ENCODE data around the gene PLCH1. TPM values are rescaled to one million over a fixed set of nuclear protein-coding genes. Genes with fewer than 3 reads are reported as not detected.
"Not testable (repeated sequence)": the region's sequence is repeated elsewhere in the genome, so short reads cannot be mapped to it uniquely, and the experiment has no call there.

Gene PLCH1
- total RNA-seq, 2 experiments from 2014 or later, result 0.16 to 0.26 TPM

- H3K4me1 Mint-ChIP-seq, result no peaks in the 10 kb centered on the region
- intact Hi-C loops (cut with DNase I, micrococcal nuclease), result no loop called here
- H3K9me3 Mint-ChIP-seq (ENCODE audit: low read depth), result no peaks in the 10 kb centered on the region
- DNase-seq (no peak), ATAC-seq (no peak)
- no peak overlapping the region for H3K27ac Mint-ChIP-seq
- H3K36me3 Mint-ChIP-seq (ENCODE audit: low read depth), result no peaks in the 10 kb centered on the region
- ChIA-PET POLR2A (no interaction called here), CTCF (interaction anchor here (0.6 kb wide), 1 partner anchor 1378 kb away, joined by 4 read pairs; no protein-coding TSS in a partner anchor)
- H3K27me3 Mint-ChIP-seq, result peaks cover 2% of the 10 kb centered on the region
- H3K4me3 Mint-ChIP-seq, result no peak overlapping the region
Observed at GRCh38 chr3:155418407-155418806, 326.5 kb downstream of the PLCH1 start.

GRCh38 chr3:155417119-155417517, 327.8 kb downstream of the PLCH1 start:
- ChIA-PET POLR2A (no interaction called here), CTCF (no interaction called here)
- intact Hi-C loops (cut with DNase I, micrococcal nuclease), result no loop called here
- Mint-ChIP-seq H3K9me3 (ENCODE audit: low read depth) (no peaks in the 10 kb centered on the region), H3K4me1 (no peaks in the 10 kb centered on the region), H3K4me3 (no peak overlapping the region), H3K36me3 (ENCODE audit: low read depth) (no peaks in the 10 kb centered on the region), H3K27ac (no peak overlapping the region), H3K27me3 (no peaks in the 10 kb centered on the region)
- ATAC-seq (no peak), DNase-seq (no peak)

GRCh38 chr3:155416500-155417118, 328.3 kb downstream of the PLCH1 start:
- DNase-seq, result no peak
- Mint-ChIP-seq H3K27ac (no peak overlapping the region), H3K4me1 (no peaks in the 10 kb centered on the region), H3K9me3 (ENCODE audit: low read depth) (no peaks in the 10 kb centered on the region), H3K36me3 (ENCODE audit: low read depth) (no peaks in the 10 kb centered on the region), H3K4me3 (no peak overlapping the region), H3K27me3 (no peaks in the 10 kb centered on the region)
- intact Hi-C loops (cut with DNase I, micrococcal nuclease), result no loop called here
- ChIA-PET POLR2A (no interaction called here), CTCF (interaction anchor here (1.0 to 1.2 kb wide), 2 partner anchors 84 to 278 kb away, joined by 3 read pairs; no protein-coding TSS in a partner anchor)
- no peak for ATAC-seq

GRCh38 chr3:155412904-155413303, 332.0 kb downstream of the PLCH1 start:
- intact Hi-C loops (cut with DNase I, micrococcal nuclease), result no loop called here
- CTCF ChIA-PET, result interaction anchor here (1.1 kb wide), 1 partner anchor 14 kb away, joined by 3 read pairs; no protein-coding TSS in a partner anchor
- no peaks in the 10 kb centered on the region for H3K4me1 Mint-ChIP-seq

GRCh38 chr3:155411500-155412223, 333.2 kb downstream of the PLCH1 start:
- CTCF ChIA-PET, result interaction anchor here (0.7 kb wide), 1 partner anchor 33 kb away, joined by 3 read pairs; no protein-coding TSS in a partner anchor
- ATAC-seq (peak; percentile 44), DNase-seq (peak; percentile 19)

More at GRCh38 chr3:155412904-155413303, 332.0 kb downstream of the PLCH1 start:
- Mint-ChIP-seq H3K4me3 (no peak overlapping the region), H3K36me3 (ENCODE audit: low read depth) (no peaks in the 10 kb centered on the region), H3K27me3 (no peaks in the 10 kb centered on the region), H3K27ac (no peak overlapping the region), H3K9me3 (ENCODE audit: low read depth) (no peaks in the 10 kb centered on the region)
- POLR2A ChIA-PET, result no interaction called here
- DNase-seq (no peak), ATAC-seq (no peak)

GRCh38 chr3:155409336-155409735, 335.5 kb downstream of the PLCH1 start:
- no peaks in the 10 kb centered on the region for H3K4me1 Mint-ChIP-seq
- intact Hi-C loops (cut with DNase I, micrococcal nuclease), result no loop called here

More at GRCh38 chr3:155411500-155412223, 333.2 kb downstream of the PLCH1 start:
- POLR2A ChIA-PET, result no interaction called here
- H3K36me3 Mint-ChIP-seq (ENCODE audit: low read depth), result no peaks in the 10 kb centered on the region
- H3K9me3 Mint-ChIP-seq (ENCODE audit: low read depth), result no peaks in the 10 kb centered on the region
- H3K4me3 Mint-ChIP-seq, result no peak overlapping the region
- intact Hi-C loops (cut with DNase I, micrococcal nuclease), result no loop called here
- H3K27ac Mint-ChIP-seq, result no peak overlapping the region
- H3K27me3 Mint-ChIP-seq, result no peaks in the 10 kb centered on the region
- H3K4me1 Mint-ChIP-seq, result no peaks in the 10 kb centered on the region

GRCh38 chr3:155407971-155408370, 336.9 kb downstream of the PLCH1 start:
- DNase-seq, result no peak
- ChIA-PET POLR2A (no interaction called here), CTCF (interaction anchor here (0.6 kb wide), 1 partner anchor 382 kb away, joined by 3 read pairs; no protein-coding TSS in a partner anchor)
- H3K27ac Mint-ChIP-seq, result no peak overlapping the region
- no peaks in the 10 kb centered on the region for H3K4me1 Mint-ChIP-seq
- no peaks in the 10 kb centered on the region for H3K36me3 Mint-ChIP-seq (ENCODE audit: low read depth)
- intact Hi-C loops (cut with DNase I, micrococcal nuclease), result no loop called here
- no peak for ATAC-seq
- no peak overlapping the region for H3K4me3 Mint-ChIP-seq
- H3K27me3 Mint-ChIP-seq, result no peaks in the 10 kb centered on the region
- no peaks in the 10 kb centered on the region for H3K9me3 Mint-ChIP-seq (ENCODE audit: low read depth)

More at GRCh38 chr3:155409336-155409735, 335.5 kb downstream of the PLCH1 start:
- no peak overlapping the region for H3K4me3 Mint-ChIP-seq
- ATAC-seq (no peak), DNase-seq (no peak)
- POLR2A ChIA-PET, result no interaction called here
- H3K27ac Mint-ChIP-seq, result no peak overlapping the region
- no peaks in the 10 kb centered on the region for H3K36me3 Mint-ChIP-seq (ENCODE audit: low read depth)
- H3K27me3 Mint-ChIP-seq, result no peaks in the 10 kb centered on the region
- CTCF ChIA-PET, result no interaction called here
- no peaks in the 10 kb centered on the region for H3K9me3 Mint-ChIP-seq (ENCODE audit: low read depth)

- intact Hi-C loops (cut with DNase I, micrococcal nuclease), result no loop called here
- no peak overlapping the region for H3K27ac Mint-ChIP-seq
- H3K27me3 Mint-ChIP-seq, result no peaks in the 10 kb centered on the region
- no peaks in the 10 kb centered on the region for H3K9me3 Mint-ChIP-seq (ENCODE audit: low read depth)
- H3K36me3 Mint-ChIP-seq (ENCODE audit: low read depth), result no peaks in the 10 kb centered on the region
- no peaks in the 10 kb centered on the region for H3K4me1 Mint-ChIP-seq
- no peak overlapping the region for H3K4me3 Mint-ChIP-seq
- DNase-seq, result no peak
- CTCF ChIA-PET, result no interaction called here
- POLR2A ChIA-PET, result no interaction called here
- no peak for ATAC-seq
Observed at GRCh38 chr3:155407331-155407730, 337.5 kb downstream of the PLCH1 start.

- Mint-ChIP-seq H3K27me3 (peaks cover 2% of the 10 kb centered on the region), H3K36me3 (ENCODE audit: low read depth) (no peaks in the 10 kb centered on the region), H3K4me3 (no peak overlapping the region), H3K9me3 (ENCODE audit: low read depth) (no peaks in the 10 kb centered on the region), H3K4me1 (no peaks in the 10 kb centered on the region), H3K27ac (no peak overlapping the region)
- ChIA-PET POLR2A (no interaction called here), CTCF (no interaction called here)
- intact Hi-C loops (cut with DNase I, micrococcal nuclease), result no loop called here
- ATAC-seq (no peak), DNase-seq (no peak)
Observed at GRCh38 chr3:155404486-155404885, 340.4 kb downstream of the PLCH1 start.

GRCh38 chr3:155402656-155403055, 342.2 kb downstream of the PLCH1 start:
- Mint-ChIP-seq H3K4me1 (no peaks in the 10 kb centered on the region), H3K4me3 (no peak overlapping the region), H3K36me3 (ENCODE audit: low read depth) (no peaks in the 10 kb centered on the region), H3K27me3 (peaks cover 2% of the 10 kb centered on the region), H3K27ac (no peak overlapping the region), H3K9me3 (ENCODE audit: low read depth) (no peaks in the 10 kb centered on the region)
- intact Hi-C loops (cut with DNase I, micrococcal nuclease), result no loop called here
- CTCF ChIA-PET, result no interaction called here
- POLR2A ChIA-PET, result no interaction called here
- no peak for DNase-seq
- no peak for ATAC-seq

GRCh38 chr3:155398046-155398445, 346.8 kb downstream of the PLCH1 start:
- no peaks in the 10 kb centered on the region for H3K36me3 Mint-ChIP-seq (ENCODE audit: low read depth)
- ATAC-seq (no peak), DNase-seq (no peak)
- no peak overlapping the region for H3K4me3 Mint-ChIP-seq
- POLR2A ChIA-PET, result no interaction called here
- no peak overlapping the region for H3K27ac Mint-ChIP-seq
- no peaks in the 10 kb centered on the region for H3K4me1 Mint-ChIP-seq
- CTCF ChIA-PET, result no interaction called here
- intact Hi-C loops (cut with DNase I, micrococcal nuclease), result no loop called here
- H3K27me3 Mint-ChIP-seq, result peaks cover 4% of the 10 kb centered on the region
- H3K9me3 Mint-ChIP-seq (ENCODE audit: low read depth), result peaks cover 2% of the 10 kb centered on the region

GRCh38 chr3:155394896-155395295, 350.0 kb downstream of the PLCH1 start:
- DNase-seq; POLR2A ChIA-PET; H3K9me3 Mint-ChIP-seq (ENCODE audit: low read depth); ATAC-seq; intact Hi-C loops (cut with DNase I, micrococcal nuclease); H3K4me3 Mint-ChIP-seq; H3K27ac Mint-ChIP-seq; H3K36me3 Mint-ChIP-seq (ENCODE audit: low read depth); H3K4me1 Mint-ChIP-seq; H3K27me3 Mint-ChIP-seq: not testable (repeated sequence)
- CTCF ChIA-PET, result interaction anchor here (0.6 kb wide), 1 partner anchor 297 kb away, joined by 6 read pairs; no protein-coding TSS in a partner anchor

Measured in activated CD4-positive, alpha-beta T cell treated with anti-CD3 and anti-CD28 coated beads for 36 hours (primary cell).